ENCODE data around the gene INPP5A. TPM values are rescaled to one million over a fixed set of nuclear protein-coding genes. Genes with fewer than 3 reads are reported as not detected.

Gene INPP5A
- total RNA-seq, 1 donor: 36.8 TPM

GRCh38 chr10:132776821-132777220 lies 239.2 kb downstream of the INPP5A start:
- DNase-seq (ENCODE audit: low read depth): no peak
- no peak for TF ChIP-seq CTCF (IDR thresholded peaks at IDR 0.05; ENCODE audit: insufficient read depth, low read length)
- no peak overlapping the region for H3K4me3 ChIP-seq (ENCODE audit: low read depth, low read length)

DNA sequence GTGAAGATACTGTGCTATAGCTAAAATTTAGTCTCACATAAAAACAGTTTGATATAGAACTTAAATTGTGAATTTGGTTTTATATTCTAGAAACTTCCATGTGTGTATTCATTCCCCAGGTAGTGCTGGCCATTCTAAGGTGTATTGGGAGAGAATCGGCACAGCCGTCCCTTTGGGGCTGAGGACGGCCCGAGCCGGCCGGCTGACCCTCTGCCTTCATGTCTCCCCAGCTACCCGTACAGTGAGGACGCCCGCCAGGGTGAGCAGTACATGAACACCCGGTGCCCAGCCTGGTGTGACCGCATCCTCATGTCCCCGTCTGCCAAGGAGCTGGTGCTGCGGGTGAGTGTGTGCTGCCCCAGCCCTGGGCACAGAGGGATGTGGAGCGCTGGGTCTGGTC lies 239.9 kb downstream of the INPP5A start:
- no peak overlapping the region for H3K4me3 ChIP-seq (ENCODE audit: low read depth, low read length)
- no peak for TF ChIP-seq CTCF (IDR thresholded peaks at IDR 0.05; ENCODE audit: insufficient read depth, low read length)
- no peak for DNase-seq (ENCODE audit: low read depth)

- no peak overlapping the region for H3K4me3 ChIP-seq (ENCODE audit: low read depth, low read length)
- TF ChIP-seq CTCF (IDR thresholded peaks at IDR 0.05; ENCODE audit: insufficient read depth, low read length): no peak
- DNase-seq (ENCODE audit: low read depth): no peak
These were observed 242.1 kb downstream of the INPP5A start for GRCh38 chr10:132779549-132780294.

GRCh38 chr10:132780356-132780755 lies 242.8 kb downstream of the INPP5A start:
- DNase-seq (ENCODE audit: low read depth): no peak
- H3K4me3 ChIP-seq (ENCODE audit: low read depth, low read length): no peak overlapping the region
- no peak for TF ChIP-seq CTCF (IDR thresholded peaks at IDR 0.05; ENCODE audit: insufficient read depth, low read length)

GRCh38 chr10:132781556-132781955 lies 244.0 kb downstream of the INPP5A start:
- H3K4me3 ChIP-seq (ENCODE audit: low read depth, low read length): no peak overlapping the region
- DNase-seq (ENCODE audit: low read depth): no peak
- no peak for TF ChIP-seq CTCF (IDR thresholded peaks at IDR 0.05; ENCODE audit: insufficient read depth, low read length)

DNA sequence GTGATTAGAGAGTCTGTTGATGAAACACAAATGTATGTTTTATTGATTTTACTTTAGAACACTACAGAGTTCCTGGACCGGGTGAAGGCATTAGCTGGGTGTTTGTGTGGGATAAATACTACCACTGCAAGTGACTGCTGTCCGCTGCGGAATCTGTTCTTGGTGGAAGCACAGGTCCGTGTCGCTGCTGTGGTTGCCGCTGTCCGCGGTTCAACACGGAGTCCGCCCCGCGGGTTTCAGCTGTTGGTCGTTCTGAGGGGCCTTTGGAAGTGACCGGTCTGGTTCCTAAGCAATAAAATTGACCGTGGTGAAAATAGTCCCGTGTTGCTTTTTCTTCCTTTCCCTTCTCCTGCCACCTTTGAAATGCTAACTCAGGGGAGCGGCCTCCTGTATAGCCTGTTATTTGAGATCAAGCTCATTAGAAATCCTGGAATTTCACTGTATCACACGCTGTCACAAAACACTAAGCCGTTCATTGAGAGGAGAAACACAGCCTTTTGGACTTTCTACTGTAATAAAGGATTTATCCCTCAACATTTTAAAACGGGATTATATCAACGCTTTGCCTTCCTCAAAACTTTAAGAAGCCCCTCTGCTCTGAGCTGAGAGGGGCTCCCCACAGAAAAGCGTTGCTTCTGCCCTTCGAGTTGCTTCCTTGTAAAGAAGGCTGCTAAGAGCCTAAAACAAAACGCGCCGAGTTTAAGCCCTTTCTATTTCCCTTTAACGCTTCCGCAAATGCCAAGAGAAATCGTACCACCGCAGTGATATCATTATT lies 245.8 kb downstream of the INPP5A start:
- H3K4me3 ChIP-seq (ENCODE audit: low read depth, low read length): no peak overlapping the region
- DNase-seq (ENCODE audit: low read depth): no peak
- TF ChIP-seq CTCF (IDR thresholded peaks at IDR 0.05; ENCODE audit: insufficient read depth, low read length): no peak

Data from fibroblast of the aortic adventitia (primary cell).